ENCODE results near the gene RFTN1. TPM values are rescaled to one million over a fixed set of nuclear protein-coding genes. Genes with fewer than 3 reads are reported as not detected.

RFTN1 gene
- total and polyA plus RNA-seq, 10 of the 15 experiments (the other 5 are each of a cell fraction or from before 2014, with no cell fraction given), result 20.6 to 213 (median 147) TPM

DNA sequence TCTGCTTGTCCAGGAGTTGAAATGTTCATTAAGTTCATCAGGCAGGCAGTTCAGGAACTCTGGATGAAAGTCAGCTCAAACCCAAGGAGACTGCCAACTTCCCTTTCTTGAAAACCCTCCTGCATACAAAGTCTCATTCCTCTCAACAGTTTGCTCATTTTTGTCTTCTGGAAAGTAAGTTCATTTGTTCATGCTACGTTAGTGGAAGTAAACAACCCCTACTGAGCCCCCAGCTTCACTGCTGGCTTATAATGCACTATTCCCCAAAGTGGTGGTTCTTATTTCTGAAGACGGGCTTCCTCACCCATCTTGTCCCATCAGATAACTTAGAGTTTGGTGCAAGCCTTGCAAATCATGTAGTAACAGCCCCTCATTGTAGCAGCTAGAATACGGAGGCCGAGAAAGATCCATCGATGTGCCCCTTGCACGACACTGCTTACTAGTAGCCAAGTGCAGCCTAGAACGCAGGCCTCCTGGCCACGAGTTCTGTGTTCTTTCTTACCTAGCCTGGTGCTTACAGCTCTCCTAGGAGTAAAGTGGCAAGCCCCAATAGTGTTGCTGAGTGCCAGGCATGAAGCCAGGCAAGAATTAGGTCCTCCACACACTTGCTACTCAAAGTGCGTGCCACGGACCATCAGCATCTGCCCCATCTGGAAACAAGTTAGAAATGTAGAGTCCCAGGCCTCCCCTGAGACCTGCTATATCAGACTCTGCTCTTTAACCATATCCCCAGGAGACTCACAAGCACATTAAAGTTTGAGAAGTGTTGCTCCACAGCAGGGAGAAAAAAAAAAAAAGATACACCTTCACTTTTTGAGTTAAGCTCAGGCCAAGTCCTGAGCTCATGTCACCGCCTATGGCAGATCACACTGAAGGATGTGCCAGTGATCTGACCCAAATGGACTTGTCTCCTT lies 82.5 kb downstream of the RFTN1 start (continued):
- TF ChIP-seq, protein P1, sequence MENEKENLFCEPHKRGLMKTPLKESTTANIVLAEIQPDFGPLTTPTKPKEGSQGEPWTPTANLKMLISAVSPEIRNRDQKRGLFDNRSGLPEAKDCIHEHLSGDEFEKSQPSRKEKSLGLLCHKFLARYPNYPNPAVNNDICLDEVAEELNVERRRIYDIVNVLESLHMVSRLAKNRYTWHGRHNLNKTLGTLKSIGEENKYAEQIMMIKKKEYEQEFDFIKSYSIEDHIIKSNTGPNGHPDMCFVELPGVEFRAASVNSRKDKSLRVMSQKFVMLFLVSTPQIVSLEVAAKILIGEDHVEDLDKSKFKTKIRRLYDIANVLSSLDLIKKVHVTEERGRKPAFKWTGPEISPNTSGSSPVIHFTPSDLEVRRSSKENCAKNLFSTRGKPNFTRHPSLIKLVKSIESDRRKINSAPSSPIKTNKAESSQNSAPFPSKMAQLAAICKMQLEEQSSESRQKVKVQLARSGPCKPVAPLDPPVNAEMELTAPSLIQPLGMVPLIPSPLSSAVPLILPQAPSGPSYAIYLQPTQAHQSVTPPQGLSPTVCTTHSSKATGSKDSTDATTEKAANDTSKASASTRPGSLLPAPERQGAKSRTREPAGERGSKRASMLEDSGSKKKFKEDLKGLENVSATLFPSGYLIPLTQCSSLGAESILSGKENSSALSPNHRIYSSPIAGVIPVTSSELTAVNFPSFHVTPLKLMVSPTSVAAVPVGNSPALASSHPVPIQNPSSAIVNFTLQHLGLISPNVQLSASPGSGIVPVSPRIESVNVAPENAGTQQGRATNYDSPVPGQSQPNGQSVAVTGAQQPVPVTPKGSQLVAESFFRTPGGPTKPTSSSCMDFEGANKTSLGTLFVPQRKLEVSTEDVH (IDR thresholded peaks at IDR 0.05; ENCODE audit: low read depth, partially characterized antibody), result no peak
- TF ChIP-seq POLR2AphosphoS5 (IDR thresholded peaks at IDR 0.05; ENCODE audit: low read length) (no peak; the same call in 1 of the 2 replicates), JUNB (IDR thresholded peaks at IDR 0.05) (no peak), MTA3 (IDR thresholded peaks at IDR 0.05; ENCODE audit: borderline replicate concordance, low read length) (no peak), ZBTB33 (IDR thresholded peaks at IDR 0.05) (peak; percentile 19; the same call in 1 of the 2 replicates), EED (IDR thresholded peaks at IDR 0.05; ENCODE audit: low read depth) (no peak), KLF5 (IDR thresholded peaks at IDR 0.05; ENCODE audit: partially characterized antibody) (no peak), MLLT1 (IDR thresholded peaks at IDR 0.05) (peak; percentile 89), NFIC (IDR thresholded peaks at IDR 0.05; ENCODE audit: low read depth, low read length) (no peak), NR2C1 (IDR thresholded peaks at IDR 0.05) (no peak), MXI1 (IDR thresholded peaks at IDR 0.05; ENCODE audit: low read depth, low read length) (peak; percentile 52; the same call in 1 of the 2 replicates), ETV6 (conservative IDR thresholded peaks at IDR 0.05 in 1 of 2, IDR thresholded peaks at IDR 0.05 in 1 of 2; ENCODE audit: borderline replicate concordance in 1 of 2, low read depth in 1 of 2) (no peak), RBBP5 (conservative IDR thresholded peaks at IDR 0.05) (no peak)
- TF ChIP-seq, protein P2, sequence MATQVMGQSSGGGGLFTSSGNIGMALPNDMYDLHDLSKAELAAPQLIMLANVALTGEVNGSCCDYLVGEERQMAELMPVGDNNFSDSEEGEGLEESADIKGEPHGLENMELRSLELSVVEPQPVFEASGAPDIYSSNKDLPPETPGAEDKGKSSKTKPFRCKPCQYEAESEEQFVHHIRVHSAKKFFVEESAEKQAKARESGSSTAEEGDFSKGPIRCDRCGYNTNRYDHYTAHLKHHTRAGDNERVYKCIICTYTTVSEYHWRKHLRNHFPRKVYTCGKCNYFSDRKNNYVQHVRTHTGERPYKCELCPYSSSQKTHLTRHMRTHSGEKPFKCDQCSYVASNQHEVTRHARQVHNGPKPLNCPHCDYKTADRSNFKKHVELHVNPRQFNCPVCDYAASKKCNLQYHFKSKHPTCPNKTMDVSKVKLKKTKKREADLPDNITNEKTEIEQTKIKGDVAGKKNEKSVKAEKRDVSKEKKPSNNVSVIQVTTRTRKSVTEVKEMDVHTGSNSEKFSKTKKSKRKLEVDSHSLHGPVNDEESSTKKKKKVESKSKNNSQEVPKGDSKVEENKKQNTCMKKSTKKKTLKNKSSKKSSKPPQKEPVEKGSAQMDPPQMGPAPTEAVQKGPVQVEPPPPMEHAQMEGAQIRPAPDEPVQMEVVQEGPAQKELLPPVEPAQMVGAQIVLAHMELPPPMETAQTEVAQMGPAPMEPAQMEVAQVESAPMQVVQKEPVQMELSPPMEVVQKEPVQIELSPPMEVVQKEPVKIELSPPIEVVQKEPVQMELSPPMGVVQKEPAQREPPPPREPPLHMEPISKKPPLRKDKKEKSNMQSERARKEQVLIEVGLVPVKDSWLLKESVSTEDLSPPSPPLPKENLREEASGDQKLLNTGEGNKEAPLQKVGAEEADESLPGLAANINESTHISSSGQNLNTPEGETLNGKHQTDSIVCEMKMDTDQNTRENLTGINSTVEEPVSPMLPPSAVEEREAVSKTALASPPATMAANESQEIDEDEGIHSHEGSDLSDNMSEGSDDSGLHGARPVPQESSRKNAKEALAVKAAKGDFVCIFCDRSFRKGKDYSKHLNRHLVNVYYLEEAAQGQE (IDR thresholded peaks at IDR 0.05; ENCODE audit: low read depth, low read length), result no peak
- TF ChIP-seq, protein P3, sequence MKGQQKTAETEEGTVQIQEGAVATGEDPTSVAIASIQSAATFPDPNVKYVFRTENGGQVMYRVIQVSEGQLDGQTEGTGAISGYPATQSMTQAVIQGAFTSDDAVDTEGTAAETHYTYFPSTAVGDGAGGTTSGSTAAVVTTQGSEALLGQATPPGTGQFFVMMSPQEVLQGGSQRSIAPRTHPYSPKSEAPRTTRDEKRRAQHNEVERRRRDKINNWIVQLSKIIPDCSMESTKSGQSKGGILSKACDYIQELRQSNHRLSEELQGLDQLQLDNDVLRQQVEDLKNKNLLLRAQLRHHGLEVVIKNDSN (IDR thresholded peaks at IDR 0.05; ENCODE audit: borderline replicate concordance, extremely low read length, insufficient read depth, low read depth, low read length), result no peak
